Thyroid gland (tissue), 4 donors: ENCODE measurements around the gene FAIM2. TPM values are rescaled to one million over a fixed set of nuclear protein-coding genes. Genes with fewer than 3 reads are reported as not detected.

Experiments used
- DNase-seq, 2 donors: peaks; one replicate each; pipeline ENCODE4 v3.0.0-alpha.2; 2019
- H3K27ac ChIP-seq, 3 donors: fragments of 200-600 bp; sonication (generic); 1 replicate in 2 of 3; 2 replicates in 1 of 3; pipeline ENCODE4 v1.5.1; 2016 to 2019; ENCODE audit warnings: mild to moderate bottlenecking in 1 of 3, moderate library complexity in 1 of 3
- H3K27me3 ChIP-seq: fragments of 200-600 bp; sonication (generic); one replicate; pipeline ENCODE4 v1.5.1; 2019
- H3K36me3 ChIP-seq, 2 donors: fragments of 200-600 bp; sonication (generic); one replicate each; pipeline ENCODE4 v1.5.1; 2016 to 2019
- H3K4me1 ChIP-seq, 2 donors: fragments of 200-600 bp; sonication (generic); one replicate each; pipeline ENCODE4 v1.5.1; 2017 to 2019
- H3K4me3 ChIP-seq, 3 donors: fragments of 200-600 bp; sonication (generic); replicated peaks in 1 of 3; 1 replicate in 2 of 3; 2 replicates in 1 of 3; pipeline ENCODE4 v1.5.1; 2016; ENCODE audit warnings: mild to moderate bottlenecking in 1 of 3
- H3K9me3 ChIP-seq: fragments of 200-600 bp; sonication (generic); one replicate; pipeline ENCODE4 v1.5.1; 2017
- CTCF ChIP-seq, 6 experiments: fragments of 200-600 bp in 3 of 6; fragments of 450-650 bp in 3 of 6; sonication (generic) in 3 of 6; IDR thresholded peaks; one replicate each; pipeline ENCODE4 v1.5.1; 2016 to 2019; ENCODE audit warnings: antibody characterized with exemption in 6 of 6, mild to moderate bottlenecking in 2 of 6, inconsistent platforms in 1 of 6, moderate library complexity in 1 of 6
- POLR2A ChIP-seq, 2 donors: fragments of 450-650 bp; IDR thresholded peaks; one replicate each; pipeline ENCODE4 v1.6.1; 2017; ENCODE audit warnings: antibody characterized with exemption in 2 of 2, mild to moderate bottlenecking in 2 of 2, moderate library complexity in 1 of 2
- WGBS, 2 donors: methylation state at CpG; one replicate each; pipeline ENCODE4 v1.1.5; 2017; 5-methylcytosine and 5-hydroxymethylcytosine counted together
- intact Hi-C: fragments of 100-400 bp; cut with DNase I; formaldehyde crosslinking; loops from one replicate; pipeline ENCODE4 v1.15.1; 2023
- total RNA-seq, 4 donors: library from RNA; depleted of rRNA; stranded (reverse); fragments of >200 nt; gene quantifications; one replicate each; pipeline ENCODE4 v1.2.3, GENCODE V29; 2016

FAIM2 gene
- 1 to 10 TPM in 1 of 4 donors, under 1 TPM in 2, not detected in 1; 0.13 to 3.0 (median 0.33) TPM for total RNA-seq

- intact Hi-C loops: no loop called here
- DNase-seq: no peak
- no peak for TF ChIP-seq POLR2A (IDR thresholded peaks at IDR 0.05)
- TF ChIP-seq CTCF (IDR thresholded peaks at IDR 0.05): no peak
- 32 to 33% methylated on average over 11 to 17 of the region's 56 CpGs for WGBS, 2 donors
- Histone ChIP-seq H3K4me3 (no peak within 1 kb of the TSS), H3K27me3 (no peaks in the 10 kb centered on the region), H3K4me1 (no peaks in the 10 kb centered on the region), H3K36me3 (no peaks in the 10 kb centered on the region), H3K9me3 (no peaks in the 10 kb centered on the region), H3K27ac (no peak within 1 kb of the TSS)
Observed at GRCh38 chr12:49903700-49904423, at the start of gene FAIM2. TSS of gene FAIM2 (minus strand) at chr12:49903900. CDS start at chr12:49903792, 108 bp downstream.

GRCh38 chr12:49953151-49953550, 49.5 kb upstream of the FAIM2 start:
- intact Hi-C loops: no loop called here
- Histone ChIP-seq H3K4me3 (no peak overlapping the region), H3K4me1 (peaks cover 0 to 14% of the 10 kb centered on the region in 2 donors), H3K27ac (no peak overlapping the region), H3K36me3 (no peaks in the 10 kb centered on the region), H3K9me3 (no peaks in the 10 kb centered on the region), H3K27me3 (no peaks in the 10 kb centered on the region)
- 81 to 98% methylated on average over 4 of the region's 4 CpGs for WGBS, 2 donors
- no peak for DNase-seq
- TF ChIP-seq POLR2A (IDR thresholded peaks at IDR 0.05) (no peak), CTCF (IDR thresholded peaks at IDR 0.05) (no peak)

GRCh38 chr12:49952391-49953055, 48.8 kb upstream of the FAIM2 start:
- no peak for DNase-seq
- Histone ChIP-seq H3K27me3 (no peaks in the 10 kb centered on the region), H3K4me3 (no peak overlapping the region), H3K4me1 (peaks cover 0 to 14% of the 10 kb centered on the region in 2 donors), H3K27ac (no peak overlapping the region), H3K9me3 (no peaks in the 10 kb centered on the region), H3K36me3 (no peaks in the 10 kb centered on the region)
- WGBS, 2 donors: 94 to 100% methylated on average over 1 of the region's 1 CpG
- intact Hi-C loops: no loop called here
- TF ChIP-seq POLR2A (IDR thresholded peaks at IDR 0.05): no peak
- no peak for TF ChIP-seq CTCF (IDR thresholded peaks at IDR 0.05)

GRCh38 chr12:49951411-49952240, 47.9 kb upstream of the FAIM2 start:
- intact Hi-C loops: no loop called here
- Histone ChIP-seq H3K27ac (no peak overlapping the region), H3K9me3 (no peaks in the 10 kb centered on the region), H3K4me1 (peaks cover 0 to 12% of the 10 kb centered on the region in 2 donors), H3K36me3 (no peaks in the 10 kb centered on the region), H3K27me3 (no peaks in the 10 kb centered on the region), H3K4me3 (no peak overlapping the region)
- DNase-seq: no peak
- WGBS, 2 donors: 83 to 89% methylated on average over 11 to 12 of the region's 14 CpGs
- TF ChIP-seq CTCF (IDR thresholded peaks at IDR 0.05) (no peak), POLR2A (IDR thresholded peaks at IDR 0.05) (no peak)
